Left cardiac atrium (tissue), 4 donors: Measurements from ENCODE around the gene PLVAP. TPM values are rescaled to one million over a fixed set of nuclear protein-coding genes. Genes with fewer than 3 reads are reported as not detected.
A peak's percentile ranks its signal among the peaks of the same experiment; 100 is the strongest.

Experiments
- ATAC-seq, 2 donors: fragments of 200-7000 bp; cut with Tn5 transposase; one replicate each; pipeline ENCODE4 v1.9.1; 2020; ENCODE audit warnings: mild to moderate bottlenecking in 2 of 2, moderate library complexity in 2 of 2
- DNase-seq: peaks from one replicate; pipeline ENCODE4 v3.0.0-alpha.2; 2020
- intact Hi-C, 2 donors: fragments of 100-400 bp; cut with DNase I; formaldehyde crosslinking; loops; one replicate each; pipeline versions ENCODE4 v1.14.1 to v1.15.1; 2022 to 2023
- total RNA-seq, 2 donors: library from RNA; stranded (reverse); fragmentation: NEBNext Ultra II Directional; extraction: Animal tissue kit (Norgen Biotek cat#: 25700); gene quantifications; one replicate each; pipeline ENCODE4 v1.2.1, GENCODE V29; 2021
- donor health status: DM: no; HTN: yes; CAD: no.
- donor health status: DM: no; HTN: yes; CAD: no; lungs with severe emphysema.
- donor health status: DM: yes; HTN: yes; CAD: no.
- donor health status: Dilated cardiomyopathy.

Gene PLVAP
- total RNA-seq, 2 donors from 2014 or later = 102 to 137 TPM

GRCh38 chr19:17402982-17403855 lies 26.1 kb upstream of the PLVAP start:
- ATAC-seq (peak; percentile 17 to 35), DNase-seq (peak; percentile 38)
- intact Hi-C loops = no loop called here

GRCh38 chr19:17401628-17402027 lies 24.5 kb upstream of the PLVAP start:
- ATAC-seq (no peak), DNase-seq (no peak)
- intact Hi-C loops = no loop called here

- DNase-seq = no peak
- no peak for ATAC-seq
- intact Hi-C loops = loop anchor here in 1 of 2 donors (10.0 kb wide), 1 partner anchor 66 kb away; the partner anchor contains the start of gene NXNL1
Measured at GRCh38 chr19:17398902-17399527, 21.9 kb upstream of the PLVAP start.

- ATAC-seq (peak; percentile 27 to 28), DNase-seq (peak; percentile 78)
- intact Hi-C loops = loop anchor here in 1 of 2 donors (10.0 kb wide), 1 partner anchor 70 kb away; the partner anchor contains the start of gene NXNL1
Measured at GRCh38 chr19:17394891-17395415, 17.8 kb upstream of the PLVAP start.

DNA sequence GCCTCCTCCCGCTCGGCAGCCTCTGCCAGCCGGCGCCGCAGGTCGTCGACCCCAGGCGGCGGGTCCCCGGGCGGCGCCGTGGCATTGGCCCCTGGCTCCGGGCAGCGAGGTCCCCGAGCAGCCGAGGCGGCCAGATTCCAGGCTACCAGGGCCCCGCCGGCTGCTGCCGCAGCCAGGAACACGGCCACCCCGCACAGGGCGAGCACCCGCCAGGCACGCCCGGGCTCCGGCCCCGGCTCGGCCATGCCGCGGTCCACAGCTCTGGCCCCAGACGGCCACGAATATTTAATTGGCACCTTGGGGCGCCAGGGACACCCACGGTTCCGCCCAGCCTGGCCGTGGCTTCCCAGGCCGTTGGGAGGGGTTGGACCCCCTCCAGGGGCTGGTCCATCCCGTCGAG lies 16.8 kb upstream of the PLVAP start, which contains the start of gene CCDC194:
Gene CCDC194 (minus strand): TSS at position 283 of the 400 bp plus-strand sequence. CDS start 38 bp downstream, at position 245.
- intact Hi-C loops = loop anchor here in 1 of 2 donors (10.0 kb wide), 1 partner anchor 71 kb away; the partner anchor contains the start of gene NXNL1
- no peak for ATAC-seq
- DNase-seq = no peak

- no peak for ATAC-seq
- no peak for DNase-seq
- intact Hi-C loops = loop anchor here in 1 of 2 donors (10.0 kb wide), 1 partner anchor 72 kb away; the partner anchor contains the start of gene NXNL1
Measured at GRCh38 chr19:17393002-17393401, 15.9 kb upstream of the PLVAP start.

DNA sequence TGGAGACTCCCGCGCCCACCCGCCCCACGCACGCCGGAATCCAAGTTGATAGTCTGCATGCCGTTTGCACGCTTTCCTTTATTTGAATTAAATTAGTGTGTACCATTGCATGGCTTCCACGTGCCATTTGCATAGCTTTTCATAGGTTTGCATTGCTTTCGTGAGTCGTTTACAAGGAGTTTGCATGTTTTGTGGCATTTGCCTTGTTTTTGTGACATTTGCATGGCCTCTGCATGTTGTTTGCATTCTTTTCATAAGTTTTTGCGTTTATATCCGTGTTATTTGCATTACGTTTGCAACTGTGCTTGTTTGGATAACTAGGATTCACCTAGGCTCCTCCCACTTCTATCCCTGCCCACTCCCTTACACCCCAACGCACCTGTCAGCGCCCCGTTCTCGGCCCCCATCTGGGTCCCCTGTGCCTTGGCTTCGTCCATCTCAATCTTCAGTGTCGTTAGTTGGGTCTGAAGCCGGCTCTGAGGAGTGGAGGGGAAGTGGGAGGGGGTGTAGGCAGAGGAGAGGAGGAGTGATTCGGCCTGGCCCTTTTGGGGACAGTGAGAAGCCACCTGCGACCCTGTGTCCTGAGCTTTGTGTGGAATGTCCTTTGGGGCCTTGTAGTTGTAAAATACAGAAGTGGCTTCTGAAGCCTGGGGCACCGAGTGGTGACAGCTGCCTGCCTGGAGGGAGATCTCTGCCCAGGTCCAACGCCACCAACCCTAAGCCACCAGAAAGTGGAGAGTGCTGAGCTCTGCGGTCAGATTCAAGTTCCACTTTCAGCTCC lies 14.4 kb upstream of the PLVAP start:
- ATAC-seq (peak in 1 of 2 donors; percentile 2), DNase-seq (no peak)
- intact Hi-C loops = loop anchor here in 1 of 2 donors (10.0 kb wide), 1 partner anchor 73 kb away; the partner anchor contains the start of gene NXNL1

- intact Hi-C loops = loop anchor here in 1 of 2 donors (10.0 kb wide), 1 partner anchor 74 kb away; the partner anchor contains the start of gene NXNL1
- DNase-seq = peak; percentile 95
- peak; percentile 98 to 99 for ATAC-seq
Measured at GRCh38 chr19:17390665-17391370, 13.7 kb upstream of the PLVAP start.

- DNase-seq (no peak), ATAC-seq (peak in 1 of 2 donors; percentile 2)
- intact Hi-C loops = loop anchor here (5.0 to 10.0 kb wide), 3 partner anchors 43 to 98 kb away; partner anchors contain the start of gene NXNL1 (in 1 of the 2)
Measured at GRCh38 chr19:17389957-17390664, 13.0 kb upstream of the PLVAP start.

DNA sequence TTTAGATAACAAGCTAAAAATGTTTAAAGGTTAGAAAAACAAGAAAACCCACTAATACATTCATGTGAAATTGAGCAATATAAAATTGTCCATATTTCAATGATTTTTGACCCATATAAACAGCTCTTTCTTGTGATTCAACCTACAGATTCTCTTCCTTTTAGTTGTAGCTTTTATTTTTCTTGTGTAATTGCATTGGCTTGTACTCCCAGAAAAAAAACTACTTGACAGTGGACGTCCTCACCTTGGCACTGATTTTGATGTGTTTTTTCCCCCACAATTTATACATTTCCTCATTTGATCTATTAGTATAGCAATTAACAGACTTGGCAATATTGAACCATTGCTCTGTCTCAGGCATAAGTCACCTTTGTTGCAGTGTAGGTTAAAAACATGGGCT lies 12.1 kb upstream of the PLVAP start:
- intact Hi-C loops = loop anchor here (5.0 kb wide), 2 partner anchors 42 to 97 kb away; no protein-coding TSS in a partner anchor
- ATAC-seq = no peak

GRCh38 chr19:17385878-17386611 lies 8.9 kb upstream of the PLVAP start:
- peak; percentile 50 to 60 for ATAC-seq
- intact Hi-C loops = loop anchor here (1.0 to 5.0 kb wide), 3 partner anchors 39 to 94 kb away; no protein-coding TSS in a partner anchor
- DNase-seq = peak; percentile 82

More for the DNA sequence above, 12.1 kb upstream of the PLVAP start:
- no peak for DNase-seq

GRCh38 chr19:17380426-17381138 lies 3.4 kb upstream of the PLVAP start:
- ATAC-seq (no peak), DNase-seq (no peak)
- intact Hi-C loops = no loop called here

DNA sequence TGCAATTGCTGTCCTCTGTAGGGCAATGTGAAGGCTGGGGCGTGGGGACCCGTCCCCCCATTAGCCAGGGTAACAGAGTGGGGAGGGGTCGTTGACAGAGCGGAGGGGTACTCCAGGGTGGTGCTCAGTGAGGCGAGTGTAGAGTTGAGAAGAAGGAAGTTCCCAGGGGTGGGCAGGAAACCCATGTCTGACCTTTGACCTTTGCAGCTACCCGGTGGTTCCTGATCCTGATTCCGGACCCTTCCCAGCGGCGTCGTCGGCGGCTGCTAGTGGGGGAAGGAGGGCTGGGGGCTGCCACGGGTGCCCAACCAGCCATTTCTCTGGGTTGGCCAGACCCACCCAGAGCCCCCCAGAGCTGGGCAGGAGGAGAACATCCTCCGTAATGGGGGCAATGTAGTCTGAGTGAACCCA lies 2.1 kb upstream of the PLVAP start:
- DNase-seq (no peak), ATAC-seq (peak in 1 of 2 donors; percentile 25)
- intact Hi-C loops = no loop called here

GRCh38 chr19:17378271-17378670 lies 1.1 kb upstream of the PLVAP start:
- intact Hi-C loops = no loop called here
- no peak for ATAC-seq
- DNase-seq = no peak

- intact Hi-C loops = no loop called here
- peak; percentile 65 to 75 for ATAC-seq
Measured at GRCh38 chr19:17370026-17370587, 7.0 kb downstream of the PLVAP start.

GRCh38 chr19:17365361-17365760 lies 11.8 kb downstream of the PLVAP start:
- DNase-seq = no peak
- intact Hi-C loops = no loop called here
- ATAC-seq = no peak

More at GRCh38 chr19:17370026-17370587, 7.0 kb downstream of the PLVAP start:
- DNase-seq = no peak
